ENCODE data around the gene SLC5A5. TPM values are rescaled to one million over a fixed set of nuclear protein-coding genes. Genes with fewer than 3 reads are reported as not detected.

SLC5A5 gene
- total RNA-seq, 1 donor from 2014 or later = not detected

DNA sequence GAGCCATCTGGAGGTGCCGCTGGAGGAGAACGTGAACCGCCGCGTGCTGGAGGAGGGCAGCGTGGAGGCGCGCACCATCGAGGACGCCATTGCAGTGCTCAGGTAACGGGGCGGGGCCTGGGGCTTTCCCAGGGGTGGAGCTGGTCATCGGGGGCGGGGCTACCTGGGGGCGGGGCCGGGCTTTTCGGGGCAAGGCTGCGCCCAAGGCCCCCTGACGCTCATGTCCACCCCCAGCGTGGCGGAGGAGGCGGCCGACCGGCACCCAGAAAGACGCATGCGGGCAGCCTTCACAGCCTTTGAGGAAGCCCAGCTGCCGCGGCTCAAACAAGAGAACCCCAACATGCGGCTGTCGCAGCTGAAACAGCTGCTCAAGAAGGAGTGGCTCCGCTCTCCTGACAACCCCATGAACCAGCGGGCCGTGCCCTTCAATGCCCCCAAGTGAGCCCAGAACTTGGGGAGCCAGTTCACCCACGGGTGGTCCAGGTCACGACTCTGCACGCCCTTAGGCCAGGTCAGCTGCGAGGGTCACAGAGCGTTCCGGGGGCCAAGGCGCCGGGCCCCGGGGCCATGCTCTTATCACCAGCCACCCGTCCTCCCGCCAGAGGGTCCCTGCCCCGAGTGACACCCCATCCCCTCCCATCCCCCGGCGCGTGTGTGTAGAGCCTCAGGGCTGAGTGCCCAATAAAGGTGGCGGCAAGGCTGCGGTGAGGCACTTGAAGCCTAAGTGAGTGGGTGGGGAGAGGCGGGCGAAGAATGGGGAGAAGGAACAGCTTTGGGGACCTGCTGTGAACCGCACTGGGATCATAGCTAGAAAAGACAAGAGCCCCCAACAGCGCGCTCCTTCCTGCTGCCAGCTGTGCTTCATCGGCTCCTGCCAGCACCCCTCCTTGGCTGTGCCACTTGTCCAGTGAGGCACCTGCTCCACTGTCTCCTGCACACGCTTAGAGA lies 71.8 kb downstream of the SLC5A5 start:
- no peaks in the 10 kb centered on the region for H3K9me3 Mint-ChIP-seq (ENCODE audit: low read depth)
- H3K4me3 Mint-ChIP-seq (ENCODE audit: unreplicated experiment) = no peak overlapping the region
- no peaks in the 10 kb centered on the region for H3K36me3 Mint-ChIP-seq (ENCODE audit: low read depth)
- H3K27me3 Mint-ChIP-seq (ENCODE audit: low read depth) = no peaks in the 10 kb centered on the region
- TF ChIP-seq, protein P1, sequence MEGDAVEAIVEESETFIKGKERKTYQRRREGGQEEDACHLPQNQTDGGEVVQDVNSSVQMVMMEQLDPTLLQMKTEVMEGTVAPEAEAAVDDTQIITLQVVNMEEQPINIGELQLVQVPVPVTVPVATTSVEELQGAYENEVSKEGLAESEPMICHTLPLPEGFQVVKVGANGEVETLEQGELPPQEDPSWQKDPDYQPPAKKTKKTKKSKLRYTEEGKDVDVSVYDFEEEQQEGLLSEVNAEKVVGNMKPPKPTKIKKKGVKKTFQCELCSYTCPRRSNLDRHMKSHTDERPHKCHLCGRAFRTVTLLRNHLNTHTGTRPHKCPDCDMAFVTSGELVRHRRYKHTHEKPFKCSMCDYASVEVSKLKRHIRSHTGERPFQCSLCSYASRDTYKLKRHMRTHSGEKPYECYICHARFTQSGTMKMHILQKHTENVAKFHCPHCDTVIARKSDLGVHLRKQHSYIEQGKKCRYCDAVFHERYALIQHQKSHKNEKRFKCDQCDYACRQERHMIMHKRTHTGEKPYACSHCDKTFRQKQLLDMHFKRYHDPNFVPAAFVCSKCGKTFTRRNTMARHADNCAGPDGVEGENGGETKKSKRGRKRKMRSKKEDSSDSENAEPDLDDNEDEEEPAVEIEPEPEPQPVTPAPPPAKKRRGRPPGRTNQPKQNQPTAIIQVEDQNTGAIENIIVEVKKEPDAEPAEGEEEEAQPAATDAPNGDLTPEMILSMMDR (IDR thresholded peaks at IDR 0.05) = no peak
- no peak overlapping the region for H3K27ac Mint-ChIP-seq (ENCODE audit: unreplicated experiment)
- no peak for DNase-seq (ENCODE audit: low spot score)
- H3K4me1 Mint-ChIP-seq (ENCODE audit: low read depth) = peaks cover 7% of the 10 kb centered on the region

DNA sequence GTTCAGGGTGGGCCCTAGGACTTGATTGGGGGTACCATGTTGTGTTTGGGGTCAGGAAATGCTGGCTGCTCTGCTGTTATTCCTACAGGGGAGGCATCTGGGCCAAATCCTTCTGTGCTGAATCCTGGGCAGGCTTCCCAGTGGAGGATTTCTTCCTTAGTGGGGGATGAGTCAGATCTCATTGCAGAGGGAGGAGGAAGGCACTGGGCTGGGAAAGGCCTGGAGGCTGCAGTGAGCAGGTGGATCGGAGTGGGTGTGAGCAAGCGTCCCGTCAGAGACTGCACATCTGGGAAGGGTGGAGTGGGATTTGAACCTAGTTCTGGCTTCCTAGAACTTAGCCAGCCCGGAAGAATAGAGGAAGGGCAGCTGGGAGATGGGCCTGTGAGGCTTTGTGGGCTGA lies 72.6 kb downstream of the SLC5A5 start:
- H3K4me3 Mint-ChIP-seq (ENCODE audit: unreplicated experiment) = no peak overlapping the region
- no peak overlapping the region for H3K27ac Mint-ChIP-seq (ENCODE audit: unreplicated experiment)
- no peak for DNase-seq (ENCODE audit: low spot score)
- no peaks in the 10 kb centered on the region for H3K36me3 Mint-ChIP-seq (ENCODE audit: low read depth)
- H3K9me3 Mint-ChIP-seq (ENCODE audit: low read depth) = no peaks in the 10 kb centered on the region
- TF ChIP-seq, protein P1 (IDR thresholded peaks at IDR 0.05) = no peak
- peaks cover 9% of the 10 kb centered on the region for H3K4me1 Mint-ChIP-seq (ENCODE audit: low read depth)
- H3K27me3 Mint-ChIP-seq (ENCODE audit: low read depth) = peaks cover 2% of the 10 kb centered on the region

Other genes with a start within 250 kb of the SLC5A5 start
- 2.0 to 3.9 TPM (median 2.1 TPM) in 3 replicates for gene UNC13A, start 183.6 kb upstream of the SLC5A5 start, total RNA-seq
- gene MAP1S, start 152.5 kb upstream of the SLC5A5 start, total RNA-seq = 34.7 to 64.4 TPM (median 61.3 TPM) in 3 replicates
- gene FCHO1, start 120.5 kb upstream of the SLC5A5 start, total RNA-seq = 0.22 to 0.70 TPM (median 0.49 TPM) in 3 replicates
- gene B3GNT3, start 76.8 kb upstream of the SLC5A5 start, total RNA-seq = not detected in 3 replicates
- not detected in 3 replicates for gene INSL3, start 50.4 kb upstream of the SLC5A5 start, total RNA-seq
- 2.3 to 7.7 TPM (median 6.9 TPM) in 3 replicates for gene JAK3, start 24.0 kb upstream of the SLC5A5 start, total RNA-seq
- 1,165 to 1,501 TPM (median 1,234 TPM) in 3 replicates for gene RPL18A, start 12.0 kb upstream of the SLC5A5 start, total RNA-seq
- gene CCDC124, start 61.1 kb downstream of the SLC5A5 start, total RNA-seq = 71.9 to 94.6 TPM (median 77.4 TPM) in 3 replicates
- 0.31 TPM in 1 of 3 replicates, not detected in the others for gene KCNN1, start 95.2 kb downstream of the SLC5A5 start, total RNA-seq
- 12.2 to 19.8 TPM (median 17.8 TPM) in 3 replicates for gene ARRDC2, start 136.2 kb downstream of the SLC5A5 start, total RNA-seq
- gene IL12RB1, start 215.0 kb downstream of the SLC5A5 start, total RNA-seq = not detected in 3 replicates
- gene MAST3, start 225.8 kb downstream of the SLC5A5 start, total RNA-seq = 9.7 to 10.1 TPM (median 10.0 TPM) in 3 replicates

Measured in chondrocyte (in vitro differentiated cells).